Activated CD8-positive, alpha-beta memory T cell treated with anti-CD3 and anti-CD28 coated beads, Interleukin-2, amount 50 U/mL, for 48 hours (primary cell): Measurements from ENCODE around the gene LTA4H.
"Not testable (repeated sequence)": the region's sequence is repeated elsewhere in the genome, so short reads cannot be mapped to it uniquely, and the experiment has no call there.

Experiments
- DNase-seq: peaks from one replicate; pipeline ENCODE4 v3.0.0-alpha.2; 2020

The LTA4H gene

DNA sequence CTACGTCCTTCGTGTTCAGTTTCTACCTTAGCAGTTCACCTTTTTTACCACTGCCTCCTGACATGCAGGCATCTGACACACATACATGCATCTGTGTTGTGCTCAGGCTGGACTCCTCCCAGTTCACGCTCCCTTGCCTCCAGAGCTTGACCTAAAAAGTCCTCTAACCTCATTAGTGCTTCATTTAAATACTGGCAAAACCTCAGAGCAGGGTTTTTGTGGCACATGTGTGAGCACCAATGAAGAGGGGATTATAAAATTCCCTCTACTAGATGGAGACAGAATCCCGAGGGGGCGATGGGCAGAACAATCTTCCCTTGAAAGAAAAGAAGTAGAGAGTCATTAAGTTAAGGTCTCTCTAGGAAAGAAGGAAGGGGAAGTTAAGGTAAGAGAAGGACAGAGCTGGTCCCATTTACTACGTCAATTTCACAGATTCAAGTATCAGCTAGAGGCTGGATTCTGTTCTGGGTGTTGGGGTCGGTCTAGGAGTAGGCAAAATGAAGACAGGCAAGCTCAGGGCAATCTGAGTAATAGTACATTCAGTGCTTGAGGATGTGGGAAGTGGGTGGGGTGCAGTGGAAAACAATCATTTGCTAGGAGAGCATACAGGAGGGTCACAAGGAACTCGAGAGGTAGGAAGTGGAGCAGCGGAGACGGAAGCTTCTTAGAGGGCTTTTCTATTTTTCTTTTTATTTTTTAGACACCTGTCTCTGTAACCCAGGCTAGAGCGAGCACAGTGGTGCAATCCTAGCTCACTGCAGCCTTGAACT lies 46.7 kb downstream of the LTA4H start:
- no peak for DNase-seq

DNA sequence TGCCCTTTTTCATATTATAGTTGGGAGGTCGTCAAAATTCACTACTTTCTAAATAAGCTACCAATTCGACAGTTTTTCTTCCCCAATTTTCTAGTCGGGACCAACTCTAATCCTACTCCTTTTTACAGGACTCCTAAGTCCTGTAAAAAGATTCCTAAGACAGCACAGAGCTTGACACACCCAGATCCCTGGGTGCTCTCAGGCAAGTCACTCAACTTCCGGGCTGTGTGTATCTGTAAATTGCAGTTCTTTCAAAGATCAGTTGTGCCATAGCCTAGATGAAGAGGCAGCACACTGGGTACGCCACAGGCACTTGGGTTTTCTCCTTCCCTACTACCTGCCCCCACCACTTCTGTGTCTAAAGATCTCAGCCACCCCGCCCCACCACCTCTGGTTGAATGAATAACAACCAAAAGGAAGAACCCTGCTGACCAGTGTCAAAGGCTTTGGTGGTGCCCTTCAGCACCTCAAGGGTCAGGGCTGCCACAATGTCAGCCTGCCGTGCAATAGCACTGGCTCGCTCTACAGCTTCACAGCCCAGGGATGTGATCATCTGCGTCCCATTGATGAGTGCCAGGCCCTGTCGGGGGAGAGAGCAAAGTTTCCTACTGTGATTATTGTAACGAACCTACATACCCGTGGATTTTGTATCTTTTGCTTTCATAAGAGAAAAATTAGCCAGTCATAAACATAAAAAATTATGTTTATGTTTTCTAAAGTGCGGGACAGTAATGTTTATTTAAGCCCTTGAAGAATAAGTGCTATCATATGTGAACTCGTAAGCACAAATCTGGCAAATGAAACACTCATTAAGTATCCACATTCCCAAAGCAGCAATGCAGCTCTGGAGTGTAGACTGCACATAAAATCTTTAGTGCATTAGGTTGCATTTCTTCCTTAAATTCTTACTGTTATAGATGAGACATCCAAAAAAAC lies 48.5 kb downstream of the LTA4H start:
- no peak for DNase-seq

DNA sequence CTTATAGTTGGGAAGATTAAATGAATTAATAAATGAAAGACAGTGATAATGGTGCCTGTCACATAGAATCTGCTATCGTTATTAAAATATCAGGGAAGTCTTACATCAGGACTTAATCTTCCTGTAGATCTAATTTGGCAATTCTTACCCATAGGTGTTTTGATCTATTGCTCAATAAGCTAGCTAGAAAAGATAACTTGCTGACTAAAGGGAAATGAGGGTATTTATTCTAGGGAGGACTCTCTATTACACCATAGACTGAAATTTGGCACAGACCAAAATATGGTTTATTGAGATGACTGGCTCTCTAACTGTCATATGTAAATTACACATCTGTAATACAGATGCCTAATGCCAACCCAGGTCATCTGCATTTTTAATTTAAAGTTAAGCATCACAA lies 50.7 kb downstream of the LTA4H start:
- no peak for DNase-seq

DNA sequence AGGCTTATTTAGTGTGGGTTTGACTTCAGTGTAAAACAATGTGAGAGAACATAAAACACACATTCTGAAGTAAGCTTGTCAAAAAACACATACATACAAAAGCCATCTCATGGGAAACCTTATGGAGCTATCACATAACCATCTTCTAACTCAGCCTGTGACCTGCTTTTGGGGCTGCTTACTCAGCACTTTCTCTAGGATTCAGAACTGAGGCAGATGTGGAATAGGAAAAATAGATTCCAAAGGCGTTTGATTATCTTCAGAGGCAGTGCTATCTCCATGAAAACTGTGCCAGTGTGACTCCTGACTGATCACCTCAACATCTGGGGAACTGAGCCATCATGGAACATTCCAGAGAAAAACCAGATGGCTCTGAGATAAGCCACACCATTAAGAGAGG lies 52.8 kb downstream of the LTA4H start:
- DNase-seq = no peak

DNA sequence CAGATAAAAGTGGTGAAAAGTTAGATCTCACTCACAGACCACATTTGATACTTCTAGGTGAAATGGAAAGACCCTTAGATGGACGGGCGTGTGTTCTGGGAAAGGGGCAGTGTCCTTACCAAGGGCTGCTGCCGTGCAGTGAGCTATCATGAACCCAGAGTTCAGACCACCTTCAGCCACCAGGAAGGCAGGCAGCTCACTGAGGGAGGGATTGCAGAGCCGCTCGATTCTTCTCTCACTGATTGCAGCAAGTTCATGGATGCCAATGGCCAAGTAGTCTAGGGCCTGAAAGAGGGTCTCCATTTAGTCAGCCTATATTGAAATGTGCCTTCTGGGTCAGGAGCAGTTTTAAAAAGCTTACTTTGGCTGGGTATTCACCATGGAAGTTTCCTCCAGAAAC lies 55.0 kb downstream of the LTA4H start:
- DNase-seq = no peak

DNA sequence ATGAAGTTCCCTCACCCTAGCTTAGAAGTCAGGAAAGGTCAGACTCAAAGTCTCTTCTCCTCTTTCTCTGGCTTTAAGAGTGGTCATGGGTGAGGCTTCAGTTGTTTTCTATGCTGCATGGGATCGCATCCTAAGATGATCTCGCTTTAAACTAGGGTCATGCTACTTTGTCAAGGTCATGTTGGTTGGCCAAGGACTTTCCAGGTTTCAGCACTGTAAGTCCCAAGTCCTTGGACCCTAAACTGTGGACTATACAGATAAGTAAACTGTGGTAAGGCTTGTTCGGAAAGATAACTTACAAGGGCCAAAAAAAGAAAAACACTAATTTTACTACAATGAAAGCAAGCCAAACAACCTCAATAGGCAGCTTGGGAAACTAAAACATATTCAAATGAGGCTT lies 56.6 kb downstream of the LTA4H start:
- DNase-seq = no peak

DNA sequence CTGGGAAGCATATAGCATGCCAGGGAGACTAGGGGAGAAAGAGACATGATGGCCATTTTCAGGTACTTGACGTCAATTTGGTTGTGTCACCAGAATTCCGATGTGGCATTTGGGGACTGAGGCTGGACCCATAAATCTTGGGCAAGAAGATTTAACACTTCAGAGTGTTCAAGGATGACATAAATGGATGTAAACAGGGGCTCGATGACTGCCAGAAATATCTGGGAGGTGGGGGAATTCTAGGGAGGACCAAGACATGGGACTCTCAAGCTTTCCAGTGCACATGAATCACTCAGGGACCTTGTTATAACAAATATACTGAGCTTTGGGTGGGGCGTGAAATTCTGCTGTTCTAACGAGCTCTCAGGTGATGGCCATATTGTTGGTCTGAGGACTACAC lies 57.0 kb downstream of the LTA4H start:
- no peak for DNase-seq

DNA sequence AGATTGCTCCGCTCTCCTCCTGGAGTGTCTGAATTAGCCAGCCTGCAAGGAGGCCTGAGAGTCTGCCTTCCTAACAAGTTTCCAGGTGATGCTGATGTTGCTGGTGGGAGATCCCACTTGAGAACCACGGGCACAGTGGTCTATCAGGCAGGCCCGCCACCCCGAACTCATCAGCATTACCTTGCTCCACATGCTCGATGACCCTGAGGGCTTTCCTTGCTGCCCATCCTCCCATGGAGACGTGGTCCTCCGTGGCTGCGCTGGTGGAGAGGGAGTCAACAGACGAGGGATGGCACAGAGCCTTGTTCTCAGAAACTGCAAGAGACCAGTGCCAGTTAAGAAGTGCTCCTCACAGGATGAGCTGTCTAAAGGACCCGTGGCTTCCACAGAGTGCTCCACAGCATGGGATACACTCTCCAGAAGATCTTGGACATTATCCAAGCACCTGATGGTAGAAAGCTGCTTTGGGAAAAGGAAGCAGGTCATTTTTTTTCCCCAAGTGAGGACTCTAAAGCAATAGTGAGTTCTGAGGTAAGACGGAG lies 57.6 kb downstream of the LTA4H start:
- DNase-seq = no peak

DNA sequence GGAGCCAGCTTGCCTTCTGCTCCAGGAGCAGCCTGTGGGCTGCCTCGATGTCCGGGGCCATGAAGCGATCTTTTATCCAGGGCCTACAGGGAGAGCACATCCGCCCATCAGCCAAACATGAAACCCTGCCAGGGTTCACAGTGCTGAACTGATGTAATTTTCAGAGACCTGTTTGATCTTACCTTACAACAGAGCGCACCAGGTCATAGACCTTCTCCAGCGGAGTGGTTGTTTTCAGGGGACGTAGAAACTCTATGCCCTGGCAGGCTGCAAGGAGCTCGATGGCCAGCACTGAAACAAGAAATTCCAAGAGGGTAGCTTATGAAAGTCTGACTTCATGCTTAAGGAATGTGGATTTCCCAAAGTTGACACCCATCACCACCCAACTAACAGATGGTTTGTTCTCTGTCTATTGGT lies 59.0 kb downstream of the LTA4H start:
- DNase-seq = no peak

DNA sequence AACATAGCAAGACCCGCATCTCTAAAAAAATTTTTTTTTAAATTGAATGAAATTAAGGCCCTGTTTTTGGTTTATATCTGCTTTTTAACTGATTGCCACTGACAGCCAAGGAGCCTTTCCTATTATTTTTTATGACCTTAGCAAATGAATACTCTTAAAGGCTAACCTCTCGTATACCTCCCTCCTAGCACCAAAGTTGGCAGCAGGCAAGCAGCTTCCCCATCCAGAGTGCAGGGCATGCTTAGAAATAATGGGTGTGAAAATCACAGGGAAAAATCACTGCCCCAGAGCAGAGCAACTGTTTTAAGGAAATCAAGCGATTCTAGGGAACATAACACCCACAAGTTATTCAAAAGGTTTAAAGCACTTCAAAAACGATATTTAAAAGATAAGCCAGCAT lies 59.9 kb downstream of the LTA4H start:
- DNase-seq = no peak

DNA sequence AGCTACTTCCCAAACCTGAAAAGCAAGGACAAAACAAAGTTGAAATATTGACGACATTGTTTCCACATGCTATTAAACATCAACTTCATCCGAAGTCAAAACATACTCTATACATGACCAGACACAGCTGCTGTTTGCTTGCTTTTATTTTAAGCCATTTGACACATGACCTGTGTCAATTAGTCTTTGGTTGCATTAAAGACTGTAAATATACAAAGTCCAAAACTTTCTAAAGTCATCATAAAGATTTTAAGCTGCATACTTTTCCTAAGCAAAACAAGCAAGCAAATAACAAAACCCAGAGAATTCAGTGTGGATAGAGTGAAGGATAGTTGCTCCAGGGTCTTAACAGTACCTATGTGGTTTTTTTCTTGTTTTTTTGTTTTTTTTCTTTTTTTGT lies 61.0 kb downstream of the LTA4H start:
- no peak for DNase-seq

DNA sequence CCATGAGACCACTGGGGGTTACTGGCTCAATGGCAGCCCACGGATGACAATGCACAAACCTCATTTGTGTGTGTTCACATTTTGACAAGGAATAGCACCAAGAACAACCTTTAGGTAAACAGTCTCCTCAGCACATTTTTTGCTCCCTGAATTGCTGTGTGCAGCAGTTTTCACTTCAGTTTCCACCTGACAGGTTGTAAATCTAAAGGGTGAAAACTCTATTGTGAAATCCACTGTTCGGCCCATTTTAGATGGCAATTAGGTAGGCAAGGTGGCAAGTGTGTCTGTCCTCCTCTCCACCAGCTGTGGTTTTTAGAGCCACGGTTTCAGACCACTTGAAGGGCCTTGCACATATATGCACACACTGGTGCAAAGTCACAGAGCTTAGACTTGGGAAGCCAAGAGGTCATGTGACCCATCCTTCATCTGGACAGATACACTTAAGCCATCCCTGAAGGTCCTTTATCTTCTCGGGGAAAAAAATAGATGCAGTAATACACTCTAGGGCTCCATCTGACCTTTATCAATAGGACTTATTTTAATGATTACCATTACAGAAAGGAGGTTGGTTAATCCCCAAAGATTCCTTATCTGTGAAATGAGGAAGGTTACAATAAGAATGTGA lies 62.4 kb downstream of the LTA4H start:
- no peak for DNase-seq

DNA sequence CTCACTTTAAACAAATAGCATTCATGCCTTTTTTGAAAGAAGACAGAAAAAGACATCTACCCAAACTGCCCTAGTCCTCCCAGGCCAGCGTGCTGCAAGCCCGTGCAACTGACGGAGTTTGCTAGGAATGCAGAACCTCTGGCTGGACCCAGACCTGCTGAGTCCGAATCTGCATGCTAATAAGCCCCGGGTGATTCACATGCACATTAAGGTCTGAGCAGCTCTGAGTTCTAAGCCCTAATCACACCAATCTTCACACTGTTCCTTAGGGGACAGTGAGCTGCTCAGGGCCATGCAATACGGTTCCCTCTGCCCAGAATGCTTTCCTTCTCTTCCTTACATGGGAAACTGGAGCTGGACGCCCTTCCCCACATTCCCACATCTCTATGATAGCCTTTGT lies 64.5 kb downstream of the LTA4H start:
- no peak for DNase-seq

DNA sequence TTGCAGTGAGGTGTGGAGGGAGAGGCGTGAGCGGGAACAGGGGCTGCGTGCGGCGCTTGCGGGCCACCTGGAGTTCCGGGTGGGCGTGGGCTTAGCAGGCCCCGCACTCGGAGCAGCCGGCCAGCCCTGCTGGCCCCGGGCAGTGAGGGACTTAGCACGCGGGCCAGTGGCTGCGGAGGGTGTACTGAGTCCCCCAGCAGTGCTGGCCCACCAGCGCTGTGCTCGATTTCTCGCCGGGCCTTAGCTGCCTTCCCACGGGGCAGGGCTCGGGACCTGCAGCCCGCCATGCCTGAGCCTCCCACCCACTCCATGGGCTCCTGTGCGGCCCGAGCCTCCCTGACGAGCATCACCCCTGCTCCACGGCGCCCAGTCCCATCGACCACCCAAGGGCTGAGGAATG lies 66.3 kb downstream of the LTA4H start:
- not testable (repeated sequence) for DNase-seq

DNA sequence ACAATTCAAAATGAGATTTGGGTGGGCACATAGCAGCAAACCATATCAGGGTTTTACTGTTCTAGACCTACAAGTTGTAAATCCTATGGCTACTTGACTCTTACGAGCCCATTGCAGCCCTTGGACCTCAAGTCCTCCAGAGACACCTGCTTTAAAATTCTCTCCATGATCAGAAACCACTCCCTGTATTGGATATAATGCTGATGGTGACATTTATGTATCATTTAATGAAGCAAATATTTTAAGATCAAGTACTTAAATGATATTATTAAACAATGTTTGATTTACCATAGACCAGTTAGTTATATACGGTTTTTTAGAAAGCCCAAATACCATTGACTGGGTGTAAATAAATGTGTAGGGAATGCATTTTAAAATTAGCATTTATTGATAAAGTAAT lies 68.1 kb downstream of the LTA4H start:
- DNase-seq = no peak

DNA sequence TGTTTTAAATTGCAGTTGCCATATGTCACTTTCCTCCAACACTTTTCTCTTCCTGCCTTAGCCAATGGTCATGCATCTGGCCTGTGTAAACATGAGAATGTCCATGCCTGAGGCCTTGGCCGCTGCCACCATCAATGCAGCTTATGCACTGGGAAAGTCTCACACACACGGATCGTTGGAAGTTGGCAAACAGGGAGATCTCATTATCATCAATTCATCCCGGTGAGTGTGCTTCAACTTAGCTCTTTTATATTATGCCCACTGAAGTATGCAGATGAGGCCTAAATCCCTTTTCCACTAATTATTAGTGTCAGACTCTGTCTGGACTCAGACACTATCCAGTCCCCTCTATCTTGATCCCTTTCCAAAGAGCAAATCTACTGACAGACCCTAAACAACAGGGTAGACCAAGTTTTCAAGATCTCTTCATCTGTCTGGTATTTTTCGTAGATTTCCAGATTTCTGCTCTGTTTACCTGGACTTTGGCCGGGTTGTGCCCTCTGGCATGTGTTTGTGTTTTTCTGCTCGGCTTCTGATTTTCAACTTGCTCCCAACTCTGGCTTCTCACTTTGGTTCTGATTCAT lies 69.0 kb downstream of the LTA4H start:
- no peak for DNase-seq

DNA sequence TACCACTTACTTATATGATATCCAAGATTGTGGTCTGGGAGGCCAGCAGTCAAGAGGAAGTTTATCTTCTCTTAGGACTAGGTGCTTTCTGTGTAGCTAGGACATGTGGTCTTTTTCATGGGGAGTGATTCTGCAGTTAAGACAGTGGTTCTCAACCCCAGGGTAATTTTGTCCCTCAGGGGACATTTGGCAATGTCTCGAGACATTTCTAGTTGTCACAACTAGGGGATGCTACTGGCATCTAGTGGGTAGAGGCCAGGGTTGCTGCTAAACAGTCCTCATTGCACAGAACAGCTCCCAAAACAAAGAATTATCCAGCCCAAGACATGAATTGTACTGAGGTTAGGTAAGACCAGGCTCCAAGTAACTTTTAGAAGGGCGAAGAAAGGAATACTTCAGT lies 72.3 kb downstream of the LTA4H start:
- no peak for DNase-seq

DNA sequence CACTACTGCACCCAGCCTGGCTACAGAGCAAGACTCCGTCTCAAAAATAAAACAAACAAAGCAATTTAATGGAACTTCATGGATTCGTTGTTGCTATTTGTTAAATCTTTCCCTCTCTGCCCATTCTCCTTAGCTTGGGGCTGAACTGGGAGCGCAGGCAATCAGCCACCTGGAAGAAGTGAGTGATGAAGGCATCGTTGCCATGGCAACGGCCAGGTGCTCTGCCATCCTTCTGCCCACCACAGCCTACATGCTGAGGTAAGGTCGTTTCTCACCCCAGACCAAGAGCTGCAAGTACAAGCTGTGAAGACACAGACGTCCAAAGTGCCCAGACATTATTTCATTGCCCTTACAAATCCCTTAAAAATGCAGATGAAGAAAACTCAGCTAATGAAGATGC lies 73.2 kb downstream of the LTA4H start:
- DNase-seq = no peak

DNA sequence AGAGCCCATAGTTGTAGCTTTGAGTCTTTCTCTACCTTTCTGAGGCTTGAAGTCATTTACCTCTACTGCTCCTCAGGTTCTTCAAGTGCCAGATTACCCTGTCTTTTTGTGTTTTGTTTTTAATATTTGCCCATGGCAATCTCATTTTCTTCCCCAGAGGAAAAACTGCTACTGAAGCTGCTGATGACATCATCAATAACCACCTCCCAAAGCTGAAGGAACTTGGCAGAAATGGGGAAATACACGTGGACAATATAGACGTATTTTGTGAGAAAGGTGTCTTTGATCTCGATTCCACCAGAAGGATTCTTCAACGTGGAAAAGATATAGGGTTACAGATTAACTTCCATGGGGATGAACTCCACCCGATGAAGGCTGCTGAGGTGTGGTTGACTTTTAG lies 75.1 kb downstream of the LTA4H start:
- DNase-seq = no peak

DNA sequence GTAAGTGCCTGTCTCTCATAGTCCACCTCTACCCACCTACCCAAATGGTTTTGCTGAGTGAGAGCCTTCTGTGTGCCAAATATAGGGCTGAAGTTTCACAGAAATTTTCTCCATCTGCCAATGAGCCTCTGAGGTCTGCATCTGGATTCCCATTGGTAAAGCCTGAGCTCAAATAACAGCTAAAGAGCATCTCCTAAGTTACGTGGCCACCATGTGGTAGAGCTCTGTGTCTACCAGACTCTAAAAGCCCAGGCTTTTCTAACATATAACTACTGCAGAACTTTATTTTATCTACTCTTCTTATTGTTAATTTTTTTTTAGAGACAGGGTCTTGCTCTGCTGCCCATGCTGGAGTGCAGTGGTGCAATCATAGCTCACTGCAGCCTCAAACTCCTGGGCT lies 76.3 kb downstream of the LTA4H start:
- no peak for DNase-seq

DNA sequence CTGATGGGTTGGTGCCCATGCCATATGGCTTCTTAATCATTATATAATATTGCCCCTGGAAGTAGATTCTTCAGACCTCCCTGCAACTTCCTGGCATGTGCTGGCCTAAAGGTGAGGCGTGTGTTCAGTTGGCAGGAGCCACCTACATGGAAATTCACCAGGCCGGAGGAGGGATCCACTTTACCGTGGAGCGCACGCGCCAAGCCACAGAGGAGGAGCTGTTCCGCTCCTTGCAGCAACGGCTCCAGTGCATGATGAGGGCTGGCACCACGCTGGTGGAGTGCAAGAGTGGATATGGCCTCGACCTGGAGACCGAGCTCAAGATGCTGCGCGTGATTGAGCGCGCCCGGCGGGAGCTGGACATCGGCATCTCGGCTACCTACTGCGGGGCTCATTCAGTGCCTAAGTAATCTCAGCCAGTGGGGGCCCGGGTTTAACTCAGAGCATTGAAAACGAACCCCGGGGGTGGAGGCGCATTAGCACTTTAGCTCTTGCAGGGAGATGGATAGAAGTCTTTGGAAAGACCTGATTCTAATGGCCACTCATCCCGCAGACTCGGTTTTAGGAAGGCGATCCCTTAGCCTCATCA lies 78.7 kb downstream of the LTA4H start:
- no peak for DNase-seq

DNA sequence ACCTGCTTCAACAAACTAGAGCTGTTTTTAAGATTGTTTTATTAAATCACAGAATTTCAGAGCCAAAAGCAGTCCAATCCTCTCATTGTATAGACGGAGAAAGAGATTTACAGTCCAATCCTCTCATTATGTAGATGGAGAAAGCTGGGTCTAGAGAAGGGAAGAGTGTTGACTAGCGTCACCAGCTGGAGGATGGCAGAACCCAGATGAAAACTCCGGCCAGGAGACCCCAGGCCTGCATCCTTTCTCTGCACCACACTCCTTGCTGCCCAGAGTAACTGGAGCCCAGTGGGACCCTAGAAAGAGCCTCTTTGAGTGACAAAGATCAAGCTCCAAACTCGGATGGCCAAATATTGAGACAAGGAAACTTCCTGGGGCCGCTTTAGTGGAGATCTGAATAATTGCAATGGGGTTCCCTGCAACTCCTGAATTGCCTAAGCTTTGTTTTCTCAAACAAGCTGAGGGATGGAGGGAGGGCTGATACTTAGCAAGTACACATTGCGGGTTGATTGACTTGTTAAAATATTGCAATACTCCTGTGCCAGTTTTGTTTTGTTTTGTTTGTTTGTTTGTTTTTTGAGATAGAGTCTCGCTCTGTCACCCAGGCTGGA lies 79.7 kb downstream of the LTA4H start:
- no peak for DNase-seq
